Activated CD4-positive, alpha-beta memory T cell treated with anti-CD3 and anti-CD28 coated beads for 36 hours (primary cell): ENCODE results near the gene HNRNPLL. TPM values are rescaled to one million over a fixed set of nuclear protein-coding genes. Genes with fewer than 3 reads are reported as not detected.
A peak's percentile ranks its signal among the peaks of the same experiment; 100 is the strongest.

Source experiments
- CTCF ChIA-PET: fragments of 350-600 bp; sonication (Branson Sonifier 250); formaldehyde crosslinking; loops from one replicate; lab custom pipeline; 2021; ENCODE audit warnings: antibody characterized with exemption, inconsistent platforms; lab: Charles Lee
- POLR2A ChIA-PET: fragments of 350-600 bp; sonication (Branson Sonifier 250); formaldehyde crosslinking; loops from one replicate; lab custom pipeline; 2021; ENCODE audit warnings: antibody characterized with exemption; lab: Charles Lee
- DNase-seq: peaks from one replicate; pipeline ENCODE4 v3.0.0-alpha.2; 2020
- H3K27ac Mint-ChIP-seq: one replicate; pipeline ENCODE4 v1.8.0; 2021; ENCODE audit warnings: mixed read lengths
- H3K27me3 Mint-ChIP-seq: one replicate; pipeline ENCODE4 v1.8.0; 2021; ENCODE audit warnings: mixed read lengths
- H3K36me3 Mint-ChIP-seq: one replicate; pipeline ENCODE4 v1.8.0; 2021; ENCODE audit warnings: mixed read lengths
- H3K4me1 Mint-ChIP-seq: one replicate; pipeline ENCODE4 v1.8.0; 2021; ENCODE audit warnings: low read depth, mixed read lengths
- H3K4me3 Mint-ChIP-seq: one replicate; pipeline ENCODE4 v1.8.0; 2021; ENCODE audit warnings: mild to moderate bottlenecking, mixed read lengths
- H3K9me3 Mint-ChIP-seq: one replicate; pipeline ENCODE4 v1.8.0; 2021; ENCODE audit warnings: mixed read lengths
- intact Hi-C: fragments of 100-400 bp; cut with micrococcal nuclease; formaldehyde crosslinking; loops from one replicate; pipeline ENCODE4 v1.15.1; 2023
- total RNA-seq, 2 experiments: library from RNA; stranded (reverse); gene quantifications; one replicate each; pipeline ENCODE4 v1.2.3, GENCODE V29; 2021

HNRNPLL gene
- total RNA-seq, 2 experiments from 2014 or later, result 106 to 108 TPM

- H3K27ac Mint-ChIP-seq, result peak overlapping the region; percentile 77
- CTCF ChIA-PET, result interaction anchor here (0.7 to 3.7 kb wide), 7 partner anchors 8 to 114 kb away, joined by 3 to 30 read pairs (median 7); partner anchors contain the start of gene HNRNPLL
- POLR2A ChIA-PET, result interaction anchor here (0.6 to 16.1 kb wide), 6 partner anchors 8 to 157 kb away, joined by 3 to 483 read pairs (median 3); partner anchors contain the start of genes HNRNPLL and SRSF7
- H3K27me3 Mint-ChIP-seq, result no peaks in the 10 kb centered on the region
- H3K9me3 Mint-ChIP-seq, result peaks cover 3% of the 10 kb centered on the region
- H3K4me1 Mint-ChIP-seq, result peaks cover 73% of the 10 kb centered on the region
- peaks cover 50% of the 10 kb centered on the region for H3K36me3 Mint-ChIP-seq
- DNase-seq, result no peak
- intact Hi-C loops, result no loop called here
- H3K4me3 Mint-ChIP-seq, result no peak overlapping the region
Measured at GRCh38 chr2:38590053-38590452, 12.7 kb downstream of the HNRNPLL start.

GRCh38 chr2:38586931-38587330 lies 15.8 kb downstream of the HNRNPLL start:
- Mint-ChIP-seq H3K27ac (peak overlapping the region; percentile 60), H3K27me3 (no peaks in the 10 kb centered on the region), H3K4me1 (peaks cover 66% of the 10 kb centered on the region), H3K9me3 (peaks cover 3% of the 10 kb centered on the region), H3K36me3 (peaks cover 56% of the 10 kb centered on the region), H3K4me3 (no peak overlapping the region)
- no peak for DNase-seq
- ChIA-PET POLR2A (interaction anchor here (1.3 to 1.6 kb wide), 2 partner anchors 12 to 84 kb away, joined by 4 to 5 read pairs; no protein-coding TSS in a partner anchor), CTCF (interaction anchor here (0.7 to 1.9 kb wide), 3 partner anchors 17 to 135 kb away, joined by 3 to 4 read pairs (median 3); no protein-coding TSS in a partner anchor)
- intact Hi-C loops, result no loop called here

- Mint-ChIP-seq H3K9me3 (peaks cover 3% of the 10 kb centered on the region), H3K27me3 (no peaks in the 10 kb centered on the region), H3K4me3 (no peak overlapping the region), H3K36me3 (peaks cover 64% of the 10 kb centered on the region), H3K4me1 (peaks cover 61% of the 10 kb centered on the region), H3K27ac (no peak overlapping the region)
- ChIA-PET POLR2A (interaction anchor here (1.3 to 4.3 kb wide), 3 partner anchors 17 to 166 kb away, joined by 3 to 38 read pairs (median 24); partner anchors contain the start of genes HNRNPLL and SRSF7), CTCF (interaction anchor here (1.8 to 6.8 kb wide), 3 partner anchors 8 to 155 kb away, joined by 7 to 110 read pairs (median 7); partner anchors contain the start of gene HNRNPLL)
- DNase-seq, result no peak
- intact Hi-C loops, result no loop called here
Measured at GRCh38 chr2:38584881-38585280, 17.8 kb downstream of the HNRNPLL start.

- peaks cover 56% of the 10 kb centered on the region for H3K4me1 Mint-ChIP-seq
- H3K36me3 Mint-ChIP-seq, result peaks cover 56% of the 10 kb centered on the region
- DNase-seq, result no peak
- H3K27ac Mint-ChIP-seq, result peak overlapping the region; percentile 67
- intact Hi-C loops, result no loop called here
- H3K9me3 Mint-ChIP-seq, result peaks cover 3% of the 10 kb centered on the region
- POLR2A ChIA-PET, result interaction anchor here (0.6 to 4.3 kb wide), 6 partner anchors 11 to 167 kb away, joined by 3 to 38 read pairs (median 4); partner anchors contain the start of genes HNRNPLL and SRSF7
- CTCF ChIA-PET, result interaction anchor here (0.8 to 6.8 kb wide), 8 partner anchors 9 to 268 kb away, joined by 3 to 135 read pairs (median 5); partner anchors contain the start of gene HNRNPLL
- H3K4me3 Mint-ChIP-seq, result no peak overlapping the region
- H3K27me3 Mint-ChIP-seq, result no peaks in the 10 kb centered on the region
Measured at GRCh38 chr2:38583994-38584393, 18.7 kb downstream of the HNRNPLL start.

GRCh38 chr2:38583524-38583923 lies 19.2 kb downstream of the HNRNPLL start:
- intact Hi-C loops, result no loop called here
- H3K27ac Mint-ChIP-seq, result peak overlapping the region; percentile 13

GRCh38 chr2:38581193-38582147 lies 21.3 kb downstream of the HNRNPLL start:
- no peaks in the 10 kb centered on the region for H3K27me3 Mint-ChIP-seq

More at GRCh38 chr2:38583524-38583923, 19.2 kb downstream of the HNRNPLL start:
- Mint-ChIP-seq H3K4me1 (peaks cover 58% of the 10 kb centered on the region), H3K27me3 (no peaks in the 10 kb centered on the region), H3K4me3 (no peak overlapping the region), H3K36me3 (peaks cover 58% of the 10 kb centered on the region), H3K9me3 (peaks cover 3% of the 10 kb centered on the region)
- DNase-seq, result no peak
- ChIA-PET POLR2A (interaction anchor here (0.6 to 4.3 kb wide), 6 partner anchors 12 to 163 kb away, joined by 3 to 38 read pairs (median 4); partner anchors contain the start of gene HNRNPLL), CTCF (interaction anchor here (0.8 to 6.8 kb wide), 8 partner anchors 9 to 268 kb away, joined by 3 to 135 read pairs (median 5); partner anchors contain the start of gene HNRNPLL)

GRCh38 chr2:38580115-38580636 lies 22.6 kb downstream of the HNRNPLL start:
- no peak overlapping the region for H3K27ac Mint-ChIP-seq
- H3K9me3 Mint-ChIP-seq, result no peaks in the 10 kb centered on the region
- peaks cover 60% of the 10 kb centered on the region for H3K36me3 Mint-ChIP-seq
- no peaks in the 10 kb centered on the region for H3K27me3 Mint-ChIP-seq
- intact Hi-C loops, result loop anchor here (2.0 kb wide), 1 partner anchor 15 kb away; no protein-coding TSS in a partner anchor
- POLR2A ChIA-PET, result interaction anchor here (1.1 to 1.2 kb wide), 3 partner anchors 8 to 143 kb away, joined by 3 to 4 read pairs (median 4); no protein-coding TSS in a partner anchor
- DNase-seq, result no peak
- peaks cover 62% of the 10 kb centered on the region for H3K4me1 Mint-ChIP-seq
- no peak overlapping the region for H3K4me3 Mint-ChIP-seq
- CTCF ChIA-PET, result interaction anchor here (0.7 to 6.8 kb wide), 13 partner anchors 9 to 264 kb away, joined by 3 to 135 read pairs (median 6); partner anchors contain the start of gene HNRNPLL

More at GRCh38 chr2:38581193-38582147, 21.3 kb downstream of the HNRNPLL start:
- peak; percentile 43 for DNase-seq
- POLR2A ChIA-PET, result interaction anchor here (0.6 to 4.3 kb wide), 13 partner anchors 13 to 239 kb away, joined by 3 to 38 read pairs (median 4); partner anchors contain the start of genes HNRNPLL and SRSF7
- H3K36me3 Mint-ChIP-seq, result peaks cover 59% of the 10 kb centered on the region
- peaks cover 60% of the 10 kb centered on the region for H3K4me1 Mint-ChIP-seq
- H3K9me3 Mint-ChIP-seq, result no peaks in the 10 kb centered on the region
- no peak overlapping the region for H3K4me3 Mint-ChIP-seq
- CTCF ChIA-PET, result interaction anchor here (0.6 to 6.8 kb wide), 57 partner anchors 9 to 264 kb away, joined by 3 to 135 read pairs (median 7); partner anchors contain the start of genes GALM and HNRNPLL
- intact Hi-C loops, result loop anchor here (1.0 to 2.0 kb wide), 4 partner anchors 13 to 160 kb away; no protein-coding TSS in a partner anchor
- peak overlapping the region; percentile 52 for H3K27ac Mint-ChIP-seq

GRCh38 chr2:38578832-38579231 lies 23.9 kb downstream of the HNRNPLL start:
- no peak overlapping the region for H3K4me3 Mint-ChIP-seq
- intact Hi-C loops, result no loop called here
- no peak for DNase-seq
- H3K27me3 Mint-ChIP-seq, result no peaks in the 10 kb centered on the region
- POLR2A ChIA-PET, result interaction anchor here (0.9 to 1.1 kb wide), 3 partner anchors 10 to 23 kb away, joined by 3 to 4 read pairs (median 3); no protein-coding TSS in a partner anchor
- H3K36me3 Mint-ChIP-seq, result peaks cover 58% of the 10 kb centered on the region
- H3K27ac Mint-ChIP-seq, result peak overlapping the region; percentile 23
- H3K4me1 Mint-ChIP-seq, result peaks cover 68% of the 10 kb centered on the region
- CTCF ChIA-PET, result interaction anchor here (0.7 to 6.8 kb wide), 7 partner anchors 12 to 168 kb away, joined by 3 to 135 read pairs (median 6); partner anchors contain the start of gene HNRNPLL
- H3K9me3 Mint-ChIP-seq, result no peaks in the 10 kb centered on the region

GRCh38 chr2:38574278-38574677 lies 28.4 kb downstream of the HNRNPLL start:
- no peaks in the 10 kb centered on the region for H3K27me3 Mint-ChIP-seq
- H3K4me3 Mint-ChIP-seq, result no peak overlapping the region
- intact Hi-C loops, result no loop called here
- H3K36me3 Mint-ChIP-seq, result peaks cover 49% of the 10 kb centered on the region
- H3K9me3 Mint-ChIP-seq, result no peaks in the 10 kb centered on the region
- ChIA-PET POLR2A (interaction anchor here (0.6 to 1.3 kb wide), 6 partner anchors 10 to 176 kb away, joined by 3 to 6 read pairs (median 3); no protein-coding TSS in a partner anchor), CTCF (interaction anchor here (0.7 to 3.0 kb wide), 11 partner anchors 7 to 167 kb away, joined by 3 to 22 read pairs (median 3); no protein-coding TSS in a partner anchor)
- H3K4me1 Mint-ChIP-seq, result peaks cover 74% of the 10 kb centered on the region
- peak overlapping the region; percentile 52 for H3K27ac Mint-ChIP-seq
- no peak for DNase-seq

- H3K27ac Mint-ChIP-seq, result peak overlapping the region; percentile 61
- H3K27me3 Mint-ChIP-seq, result no peaks in the 10 kb centered on the region
- peak; percentile 68 for DNase-seq
- POLR2A ChIA-PET, result interaction anchor here (0.6 kb wide), 1 partner anchor 179 kb away, joined by 3 read pairs; the partner anchor contains the start of gene SRSF7
- peaks cover 49% of the 10 kb centered on the region for H3K36me3 Mint-ChIP-seq
- CTCF ChIA-PET, result interaction anchor here (0.7 to 3.0 kb wide), 5 partner anchors 8 to 64 kb away, joined by 3 to 22 read pairs (median 3); no protein-coding TSS in a partner anchor
- peaks cover 60% of the 10 kb centered on the region for H3K4me1 Mint-ChIP-seq
- intact Hi-C loops, result loop anchor here (2.0 kb wide), 2 partner anchors 15 to 29 kb away; no protein-coding TSS in a partner anchor
- peak overlapping the region; percentile 1 for H3K4me3 Mint-ChIP-seq
- no peaks in the 10 kb centered on the region for H3K9me3 Mint-ChIP-seq
Measured at GRCh38 chr2:38572167-38572566, 30.6 kb downstream of the HNRNPLL start.
